HG02870 (cell line): ENCODE measurements around the gene GOSR1.
"Not testable (repeated sequence)": the region's sequence is repeated elsewhere in the genome, so short reads cannot be mapped to it uniquely, and the experiment has no call there.

Experiments
- ATAC-seq: cut with Tn5 transposase; IDR thresholded peaks from one replicate; pipeline ENCODE4 v1.9.1; 2021; ENCODE audit warnings: mild to moderate bottlenecking, moderate library complexity; ENCODE audit not compliant: unreplicated experiment

Gene GOSR1

GRCh38 chr17:30503558-30503957, 26.4 kb downstream of the GOSR1 start:
- no peak for ATAC-seq

GRCh38 chr17:30505868-30506417, 28.7 kb downstream of the GOSR1 start:
- no peak for ATAC-seq

- no peak for ATAC-seq
Observed at GRCh38 chr17:30506481-30506880, 29.3 kb downstream of the GOSR1 start.

GRCh38 chr17:30513346-30513745, 36.1 kb downstream of the GOSR1 start:
- ATAC-seq = no peak

GRCh38 chr17:30514895-30515596, 37.8 kb downstream of the GOSR1 start:
- no peak for ATAC-seq

- no peak for ATAC-seq
Observed at GRCh38 chr17:30517786-30518185, 40.6 kb downstream of the GOSR1 start.

- no peak for ATAC-seq
Observed at GRCh38 chr17:30519166-30519565, 42.0 kb downstream of the GOSR1 start.

- no peak for ATAC-seq
Observed at GRCh38 chr17:30519707-30520106, 42.5 kb downstream of the GOSR1 start.

- ATAC-seq = no peak
Observed at GRCh38 chr17:30520436-30520835, 43.2 kb downstream of the GOSR1 start.

- ATAC-seq = no peak
Observed at GRCh38 chr17:30520882-30521281, 43.7 kb downstream of the GOSR1 start.

GRCh38 chr17:30521766-30522165, 44.6 kb downstream of the GOSR1 start:
- no peak for ATAC-seq

GRCh38 chr17:30523236-30523635, 46.0 kb downstream of the GOSR1 start:
- ATAC-seq = not testable (repeated sequence)

GRCh38 chr17:30524847-30525246, 47.6 kb downstream of the GOSR1 start:
- no peak for ATAC-seq

GRCh38 chr17:30526401-30526800, 49.2 kb downstream of the GOSR1 start:
- no peak for ATAC-seq

GRCh38 chr17:30528701-30529100, 51.5 kb downstream of the GOSR1 start:
- not testable (repeated sequence) for ATAC-seq

- no peak for ATAC-seq
Observed at GRCh38 chr17:30530346-30531025, 53.3 kb downstream of the GOSR1 start.

GRCh38 chr17:30532871-30533270, 55.7 kb downstream of the GOSR1 start:
- no peak for ATAC-seq

- ATAC-seq = no peak
Observed at GRCh38 chr17:30534298-30534697, 57.1 kb downstream of the GOSR1 start.

- ATAC-seq = no peak
Observed at GRCh38 chr17:30534938-30535921, 58.0 kb downstream of the GOSR1 start.

GRCh38 chr17:30536846-30537245, 59.6 kb downstream of the GOSR1 start:
- not testable (repeated sequence) for ATAC-seq

GRCh38 chr17:30537667-30538066, 60.5 kb downstream of the GOSR1 start:
- ATAC-seq = not testable (repeated sequence)
